Mesendoderm (in vitro differentiated cells): ENCODE results near the gene SPG7.
"Not testable (repeated sequence)": the region's sequence is repeated elsewhere in the genome, so short reads cannot be mapped to it uniquely, and the experiment has no call there.

Experiments
- DNase-seq: peaks from one replicate; pipeline ENCODE4 v3.0.0; 2013
- H2AK5ac ChIP-seq: 2 replicates; pipeline ENCODE4 v1.6.1; 2013; ENCODE audit warnings: low read length, inconsistent platforms
- H2BK120ac ChIP-seq: 2 replicates; pipeline ENCODE4 v1.6.1; 2013; ENCODE audit warnings: low read depth, mild to moderate bottlenecking, low read length, moderate library complexity, mixed read lengths
- H2BK15ac ChIP-seq: replicated peaks from 2 replicates; pipeline ENCODE4 v1.6.1; 2013; ENCODE audit warnings: low read depth, mild to moderate bottlenecking, moderate library complexity
- H2BK5ac ChIP-seq: 2 replicates; pipeline ENCODE4 v1.6.1; 2013; ENCODE audit warnings: low read length, inconsistent platforms
- H3K18ac ChIP-seq: 2 replicates; pipeline ENCODE4 v1.6.1; 2013; ENCODE audit warnings: mild to moderate bottlenecking, low read length, mixed read lengths
- H3K23ac ChIP-seq: one replicate; pipeline ENCODE4 v1.6.1; 2013; ENCODE audit warnings: low read length
- H3K27ac ChIP-seq: 2 replicates; pipeline ENCODE4 v1.5.1; 2013; ENCODE audit warnings: low read depth, mild to moderate bottlenecking, inconsistent platforms, low read length, moderate library complexity
- H3K27me3 ChIP-seq: 2 replicates; pipeline ENCODE4 v1.6.1; 2013; ENCODE audit warnings: low read length, control low read depth, mild to moderate bottlenecking, inconsistent platforms; ENCODE audit not compliant: insufficient read depth, poor library complexity
- H3K36me3 ChIP-seq: 2 replicates; pipeline ENCODE4 v1.6.1; 2013; ENCODE audit warnings: low read length, inconsistent platforms; ENCODE audit not compliant: control insufficient read depth, insufficient read depth
- H3K4ac ChIP-seq: one replicate; pipeline ENCODE4 v1.6.1; 2013; ENCODE audit warnings: low read depth, mild to moderate bottlenecking, low read length, moderate library complexity
- H3K4me1 ChIP-seq: 2 replicates; pipeline ENCODE4 v1.6.1; 2013; ENCODE audit warnings: low read depth, low read length, inconsistent platforms; ENCODE audit not compliant: control insufficient read depth
- H3K4me2 ChIP-seq: 2 replicates; pipeline ENCODE4 v1.6.1; 2013; ENCODE audit warnings: low read length
- H3K4me3 ChIP-seq: 2 replicates; pipeline ENCODE4 v1.5.1; 2013; ENCODE audit warnings: mild to moderate bottlenecking, low read length
- H3K56ac ChIP-seq: one replicate; pipeline ENCODE4 v1.6.1; 2013; ENCODE audit warnings: low read length
- H3K79me1 ChIP-seq: 2 replicates; pipeline ENCODE4 v1.6.1; 2013; ENCODE audit warnings: low read length, inconsistent platforms
- H3K79me2 ChIP-seq: 2 replicates; pipeline ENCODE4 v1.6.1; 2013; ENCODE audit warnings: mild to moderate bottlenecking, low read length; ENCODE audit not compliant: control insufficient read depth, insufficient read depth
- H3K9ac ChIP-seq: 2 replicates; pipeline ENCODE4 v1.6.1; 2013; ENCODE audit warnings: low read length, inconsistent platforms
- H4K5ac ChIP-seq: one replicate; pipeline ENCODE4 v1.6.1; 2013; ENCODE audit warnings: low read length
- H4K8ac ChIP-seq: one replicate; pipeline ENCODE4 v1.6.1; 2013; ENCODE audit warnings: low read depth, mild to moderate bottlenecking, control low read depth, low read length, moderate library complexity
- WGBS: extraction: QIAGEN DNeasy Blood & Tissue Kit; methylation state at CpG from one replicate; pipeline ENCODE4 v1.1.7; 2013; ENCODE audit warnings: low lambda C conversion rate, missing lambda C conversion rate; ENCODE audit not compliant: insufficient coverage; ENCODE audit errors: extremely low coverage; 5-methylcytosine and 5-hydroxymethylcytosine counted together

The SPG7 gene

GRCh38 chr16:89584768-89585549 lies 76.8 kb downstream of the SPG7 start:
- Histone ChIP-seq H3K27me3 (no peaks in the 10 kb centered on the region), H3K9ac (no peak overlapping the region), H3K36me3 (no peaks in the 10 kb centered on the region), H3K4me2 (no peak overlapping the region), H4K8ac (no peak overlapping the region), H3K4ac (no peak overlapping the region), H2AK5ac (no peak overlapping the region), H2BK15ac (no peak overlapping the region), H3K4me3 (no peak overlapping the region), H3K79me2 (no peaks in the 10 kb centered on the region), H3K23ac (no peak overlapping the region), H3K18ac (no peak overlapping the region), H2BK120ac (no peak overlapping the region), H3K27ac (no peak overlapping the region), H3K79me1 (no peaks in the 10 kb centered on the region), H3K4me1 (no peaks in the 10 kb centered on the region), H3K56ac (no peak overlapping the region), H2BK5ac (no peak overlapping the region), H4K5ac (no peak overlapping the region)
- WGBS = no CpG with 5 or more reads among the region's 25 CpGs
- no peak for DNase-seq

- Histone ChIP-seq H3K79me2 (no peaks in the 10 kb centered on the region), H3K4ac (no peak overlapping the region), H3K56ac (no peak overlapping the region), H3K27ac (no peak overlapping the region), H3K79me1 (no peaks in the 10 kb centered on the region), H4K8ac (no peak overlapping the region), H2BK120ac (no peak overlapping the region), H3K4me3 (no peak overlapping the region), H3K4me2 (no peak overlapping the region), H2AK5ac (no peak overlapping the region), H3K4me1 (no peaks in the 10 kb centered on the region), H4K5ac (no peak overlapping the region), H3K36me3 (no peaks in the 10 kb centered on the region), H3K9ac (no peak overlapping the region), H3K23ac (no peak overlapping the region), H2BK5ac (no peak overlapping the region), H3K18ac (no peak overlapping the region), H3K27me3 (no peaks in the 10 kb centered on the region), H2BK15ac (no peak overlapping the region)
- DNase-seq = no peak
- no CpG with 5 or more reads among the region's 7 CpGs for WGBS
These were observed 78.0 kb downstream of the SPG7 start for GRCh38 chr16:89586218-89586617.

- Histone ChIP-seq H3K23ac (no peak overlapping the region), H2BK120ac (no peak overlapping the region), H3K56ac (no peak overlapping the region), H3K9ac (no peak overlapping the region), H2BK5ac (no peak overlapping the region), H3K4ac (no peak overlapping the region), H4K8ac (no peak overlapping the region), H4K5ac (no peak overlapping the region), H3K27me3 (no peaks in the 10 kb centered on the region), H3K4me3 (no peak overlapping the region), H3K18ac (no peak overlapping the region), H3K79me2 (no peaks in the 10 kb centered on the region), H2BK15ac (no peak overlapping the region), H3K36me3 (no peaks in the 10 kb centered on the region), H3K27ac (no peak overlapping the region), H3K79me1 (no peaks in the 10 kb centered on the region), H3K4me1 (no peaks in the 10 kb centered on the region), H2AK5ac (no peak overlapping the region), H3K4me2 (no peak overlapping the region)
- no peak for DNase-seq
- no CpG with 5 or more reads among the region's 25 CpGs for WGBS
These were observed 78.7 kb downstream of the SPG7 start for GRCh38 chr16:89586853-89587252.

DNA sequence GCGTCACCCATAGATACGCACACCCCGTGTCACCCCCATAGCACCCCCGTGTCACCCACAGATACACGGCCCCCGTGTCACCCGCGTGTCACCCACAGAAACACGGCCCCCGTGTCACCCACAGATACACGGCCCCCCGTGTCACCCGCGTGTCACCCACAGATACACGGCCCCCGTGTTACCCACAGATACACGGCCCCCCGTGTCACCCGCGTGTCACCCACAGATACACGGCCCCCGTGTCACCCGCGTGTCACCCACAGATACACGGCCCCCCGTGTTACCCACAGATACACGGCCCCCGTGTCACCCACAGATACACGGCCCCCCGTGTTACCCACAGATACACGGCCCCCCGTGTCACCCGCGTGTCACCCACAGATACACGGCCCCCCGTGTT lies 79.5 kb downstream of the SPG7 start:
- not testable (repeated sequence) for H3K4me1 ChIP-seq, H3K79me2 ChIP-seq, H3K79me1 ChIP-seq, H3K27ac ChIP-seq, H3K9ac ChIP-seq, H3K4me3 ChIP-seq, H3K36me3 ChIP-seq, H4K5ac ChIP-seq, H3K18ac ChIP-seq, H2BK15ac ChIP-seq, H3K56ac ChIP-seq, H3K4me2 ChIP-seq, H2BK120ac ChIP-seq, H3K27me3 ChIP-seq, H4K8ac ChIP-seq, H2AK5ac ChIP-seq, DNase-seq, H2BK5ac ChIP-seq, H3K23ac ChIP-seq, H3K4ac ChIP-seq
- no CpG with 5 or more reads among the region's 36 CpGs for WGBS

GRCh38 chr16:89588413-89589109 lies 80.4 kb downstream of the SPG7 start:
- no peak overlapping the region for H2BK120ac ChIP-seq
- H3K36me3 ChIP-seq = no peaks in the 10 kb centered on the region
- H3K18ac ChIP-seq = no peak overlapping the region
- H3K79me1 ChIP-seq = no peaks in the 10 kb centered on the region
- H2BK5ac ChIP-seq = no peak overlapping the region
- H2AK5ac ChIP-seq = no peak overlapping the region
- no peak overlapping the region for H2BK15ac ChIP-seq
- no peak overlapping the region for H3K23ac ChIP-seq
- H3K56ac ChIP-seq = no peak overlapping the region
- no CpG with 5 or more reads among the region's 26 CpGs for WGBS
- no peak for DNase-seq
- no peaks in the 10 kb centered on the region for H3K79me2 ChIP-seq
- H3K4me3 ChIP-seq = no peak overlapping the region
- no peaks in the 10 kb centered on the region for H3K4me1 ChIP-seq
- no peak overlapping the region for H4K5ac ChIP-seq
- no peak overlapping the region for H3K9ac ChIP-seq
- no peak overlapping the region for H3K4me2 ChIP-seq
- H3K4ac ChIP-seq = no peak overlapping the region
- H3K27ac ChIP-seq = no peak overlapping the region
- H4K8ac ChIP-seq = no peak overlapping the region
- H3K27me3 ChIP-seq = no peaks in the 10 kb centered on the region
